HepG2 (cell line): Measurements from ENCODE around the gene ZBP1. TPM values are rescaled to one million over a fixed set of nuclear protein-coding genes. Genes with fewer than 3 reads are reported as not detected.

Experiments used
- CHD4 ChIP-seq: fragments of 200-600 bp; sonication (generic); IDR thresholded peaks from 2 replicates; pipeline ENCODE4 v1.7.0; 2017; ENCODE audit warnings: mild to moderate bottlenecking, low read length, borderline replicate concordance
- DNMT1 ChIP-seq: sonication (generic); formaldehyde crosslinking; IDR thresholded peaks from 2 replicates; pipeline ENCODE4 v1.5.1; 2020; ENCODE audit warnings: mild to moderate bottlenecking, missing genetic modification reagents
- NR2F6 ChIP-seq, 2 experiments: IDR thresholded peaks; 2 replicates each; pipeline ENCODE4 v1.6.1; 2016; ENCODE audit warnings: antibody characterized with exemption in 1 of 2, mild to moderate bottlenecking in 1 of 2
- PRDM15 ChIP-seq: sonication (generic); formaldehyde crosslinking; IDR thresholded peaks from 2 replicates; pipeline ENCODE4 v1.4.0; 2020; ENCODE audit warnings: missing genetic modification reagents
- SKIL ChIP-seq: sonication (generic); formaldehyde crosslinking; IDR thresholded peaks from 2 replicates; pipeline ENCODE4 v1.8.0; 2022; ENCODE audit warnings: missing genetic modification reagents, mild to moderate bottlenecking, moderate library complexity, borderline replicate concordance
- STAG1 ChIP-seq: sonication (generic); formaldehyde crosslinking; IDR thresholded peaks from 2 replicates; pipeline ENCODE4 v1.4.0; 2020; ENCODE audit warnings: missing genetic modification reagents
- ZNF503 ChIP-seq: sonication (generic); formaldehyde crosslinking; IDR thresholded peaks from 2 replicates; pipeline ENCODE4 v1.4.0; 2020; ENCODE audit warnings: missing genetic modification reagents
- ZNF770 ChIP-seq: sonication (generic); formaldehyde crosslinking; IDR thresholded peaks from 2 replicates; pipeline ENCODE4 v1.5.0; 2020; ENCODE audit warnings: mild to moderate bottlenecking, missing genetic modification reagents
- ZNF850 ChIP-seq: sonication (generic); formaldehyde crosslinking; conservative IDR thresholded peaks from 2 replicates; pipeline ENCODE4 v1.9.0; 2021; ENCODE audit warnings: mild to moderate bottlenecking, missing genetic modification reagents
- polyA plus RNA-seq, 8 experiments: library from polyadenylated mRNA; depleted of rRNA in 3 of 8; stranded (reverse) in 7 of 8; unstranded in 1 of 8; fragments of >200 nt; fragmentation: Illumina TruSeq in 4 of 8; extraction: Trizol in 4 of 8; gene quantifications; 2 replicates each; pipeline versions ENCODE4 v1.2.1 to v1.2.3, GENCODE V29; 2011 to 2016; ENCODE audit warnings: low read depth in 4 of 8, missing spikeins in 1 of 8, mixed read lengths in 1 of 8; ENCODE audit not compliant: insufficient read depth in 1 of 8
- total RNA-seq, 5 experiments: library from RNA; depleted of rRNA; stranded (reverse); fragments of >200 nt; fragmentation: Illumina TruSeq; extraction: Trizol; gene quantifications; 2 replicates each; pipeline ENCODE4 v1.2.3, GENCODE V29; 2016; ENCODE audit warnings: low read depth in 1 of 5
- TF ChIP-seq, protein P1 (sequence below): sonication (generic); formaldehyde crosslinking; IDR thresholded peaks from 2 replicates; pipeline ENCODE4 v1.4.0; 2020; ENCODE audit warnings: missing genetic modification reagents, low read depth, mild to moderate bottlenecking, borderline replicate concordance
- TF ChIP-seq, protein P2 (sequence below): fragments of 450-650 bp; IDR thresholded peaks from 2 replicates; pipeline ENCODE4 v1.6.1; 2017
- TF ChIP-seq, protein P3 (sequence below): sonication (generic); formaldehyde crosslinking; IDR thresholded peaks from 2 replicates; pipeline ENCODE4 v1.4.0; 2020; ENCODE audit warnings: missing genetic modification reagents, mild to moderate bottlenecking, borderline replicate concordance

The ZBP1 gene
- total and polyA plus RNA-seq, 2 of the 13 experiments (the other 11 are each of a cell fraction or from before 2014, with no cell fraction given), result not detected

DNA sequence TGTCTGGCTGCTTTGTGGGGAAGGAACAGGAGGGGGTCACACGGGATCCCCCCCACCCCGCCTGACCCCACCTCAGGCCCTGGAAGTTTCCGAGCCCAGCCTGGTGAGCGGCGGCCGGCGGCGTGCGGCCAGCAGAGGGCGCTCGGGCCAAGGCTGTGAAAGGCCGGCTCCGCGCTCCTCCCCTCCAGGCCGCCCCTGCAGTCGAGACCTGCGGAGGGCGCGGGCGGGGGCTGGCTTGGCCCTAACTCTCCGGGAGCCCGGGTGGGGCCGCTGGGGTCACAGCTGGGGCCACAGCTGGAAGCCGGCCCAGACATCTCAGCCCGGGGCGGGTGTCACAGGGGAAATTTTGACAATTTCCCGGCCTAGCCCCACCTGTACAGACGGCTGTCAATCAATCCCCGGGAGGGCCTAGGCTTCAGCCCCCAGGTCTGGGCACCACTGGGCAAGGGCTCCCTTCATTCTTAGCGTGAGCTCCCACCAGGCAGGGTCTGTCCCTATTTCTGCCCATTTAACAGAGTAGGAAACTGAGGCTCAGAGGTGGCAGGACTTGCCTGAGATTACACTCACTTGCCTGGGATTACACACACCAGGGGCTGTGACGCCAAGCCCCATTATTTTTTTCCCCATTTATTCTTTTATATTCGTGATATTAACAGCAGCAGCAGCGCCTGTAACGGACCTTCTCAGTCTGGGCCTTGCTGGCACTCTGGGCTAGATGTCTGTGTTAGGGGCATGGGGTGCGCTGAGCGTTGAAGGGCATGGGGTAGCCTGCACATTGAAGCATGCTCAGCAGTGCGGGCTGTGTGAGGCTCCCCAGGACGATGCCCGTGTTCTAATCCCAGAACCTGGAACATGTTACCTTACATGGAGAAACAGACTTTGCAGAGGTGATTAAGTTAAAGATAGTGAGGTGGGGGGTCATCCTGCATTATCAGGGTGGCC is 23.0 kb downstream of the ZBP1 start (continued):
- TF ChIP-seq, protein P1, sequence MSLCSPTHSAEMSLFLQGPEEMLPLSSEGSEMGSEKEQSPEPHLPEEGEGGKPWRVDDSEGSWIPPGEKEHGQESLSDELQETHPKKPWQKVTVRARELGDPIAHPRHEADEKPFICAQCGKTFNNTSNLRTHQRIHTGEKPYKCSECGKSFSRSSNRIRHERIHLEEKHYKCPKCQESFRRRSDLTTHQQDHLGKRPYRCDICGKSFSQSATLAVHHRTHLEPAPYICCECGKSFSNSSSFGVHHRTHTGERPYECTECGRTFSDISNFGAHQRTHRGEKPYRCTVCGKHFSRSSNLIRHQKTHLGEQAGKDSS, result peak; percentile 74; the same call in 1 of the 2 replicates
- TF ChIP-seq, protein P2, sequence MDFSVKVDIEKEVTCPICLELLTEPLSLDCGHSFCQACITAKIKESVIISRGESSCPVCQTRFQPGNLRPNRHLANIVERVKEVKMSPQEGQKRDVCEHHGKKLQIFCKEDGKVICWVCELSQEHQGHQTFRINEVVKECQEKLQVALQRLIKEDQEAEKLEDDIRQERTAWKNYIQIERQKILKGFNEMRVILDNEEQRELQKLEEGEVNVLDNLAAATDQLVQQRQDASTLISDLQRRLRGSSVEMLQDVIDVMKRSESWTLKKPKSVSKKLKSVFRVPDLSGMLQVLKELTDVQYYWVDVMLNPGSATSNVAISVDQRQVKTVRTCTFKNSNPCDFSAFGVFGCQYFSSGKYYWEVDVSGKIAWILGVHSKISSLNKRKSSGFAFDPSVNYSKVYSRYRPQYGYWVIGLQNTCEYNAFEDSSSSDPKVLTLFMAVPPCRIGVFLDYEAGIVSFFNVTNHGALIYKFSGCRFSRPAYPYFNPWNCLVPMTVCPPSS, result no peak
- TF ChIP-seq STAG1 (CRISPR knock-in tag), result peak; percentile 96
- peak; percentile 70; the same call in 1 of the 2 replicates for TF ChIP-seq ZNF503 (CRISPR knock-in tag)
- no peak for TF ChIP-seq SKIL
- TF ChIP-seq, protein P3, sequence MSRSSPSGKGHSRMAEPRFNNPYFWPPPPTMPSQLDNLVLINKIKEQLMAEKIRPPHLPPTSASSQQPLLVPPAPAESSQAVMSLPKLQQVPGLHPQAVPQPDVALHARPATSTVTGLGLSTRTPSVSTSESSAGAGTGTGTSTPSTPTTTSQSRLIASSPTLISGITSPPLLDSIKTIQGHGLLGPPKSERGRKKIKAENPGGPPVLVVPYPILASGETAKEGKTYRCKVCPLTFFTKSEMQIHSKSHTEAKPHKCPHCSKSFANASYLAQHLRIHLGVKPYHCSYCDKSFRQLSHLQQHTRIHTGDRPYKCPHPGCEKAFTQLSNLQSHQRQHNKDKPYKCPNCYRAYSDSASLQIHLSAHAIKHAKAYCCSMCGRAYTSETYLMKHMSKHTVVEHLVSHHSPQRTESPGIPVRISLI, result no peak
- peak; percentile 34; the same call in 1 of the 2 replicates for TF ChIP-seq DNMT1 (CRISPR knock-in tag)
- TF ChIP-seq PRDM15, result no peak
- no peak for TF ChIP-seq CHD4
- TF ChIP-seq ZNF770 (CRISPR knock-in tag), result no peak
- TF ChIP-seq NR2F6 (IDR thresholded peaks at IDR 0.05), result no peak
- peak; percentile 35; the same call in 1 of the 2 replicates for TF ChIP-seq NR2F6 (CRISPR knock-in tag; IDR thresholded peaks at IDR 0.05)
- TF ChIP-seq ZNF850, result no peak
